C4-2B (cell line): ENCODE results near the gene MAPK14.

Experiments used
- H3K27ac ChIP-seq: fragments of 450-650 bp; 2 replicates; pipeline ENCODE4 v1.5.1; 2017
- ZFX ChIP-seq: fragments of 450-650 bp; IDR thresholded peaks from 2 replicates; pipeline ENCODE4 v1.6.1; 2017
- TF ChIP-seq, protein P1 (sequence below): fragments of 450-650 bp; conservative IDR thresholded peaks from 2 replicates; pipeline ENCODE4 v1.5.1; 2017; ENCODE audit warnings: mild to moderate bottlenecking

The MAPK14 gene

DNA sequence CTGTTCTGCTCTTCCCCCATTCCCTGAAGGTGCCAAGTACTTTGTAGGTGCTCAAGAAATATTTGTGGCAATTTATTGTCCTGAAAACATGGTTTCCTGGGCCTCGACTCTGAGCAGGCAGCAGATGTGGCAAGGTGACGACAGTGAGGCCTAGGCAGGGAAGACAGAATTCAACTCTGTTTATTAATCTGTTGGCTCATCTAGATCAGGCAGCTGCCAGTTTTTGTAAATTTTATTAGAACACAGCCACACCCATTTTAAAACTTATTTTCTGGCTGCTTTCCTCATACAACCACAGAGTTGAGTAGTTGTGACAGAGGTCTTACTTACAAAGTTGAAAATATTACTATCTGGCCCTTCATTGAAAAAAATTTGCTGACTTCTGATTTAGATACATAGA is 24.5 kb downstream of the MAPK14 start:
- TF ChIP-seq ZFX = 0 out of 2 replicates have a peak, but pooled peaks have one; percentile 15
- TF ChIP-seq, protein P1, sequence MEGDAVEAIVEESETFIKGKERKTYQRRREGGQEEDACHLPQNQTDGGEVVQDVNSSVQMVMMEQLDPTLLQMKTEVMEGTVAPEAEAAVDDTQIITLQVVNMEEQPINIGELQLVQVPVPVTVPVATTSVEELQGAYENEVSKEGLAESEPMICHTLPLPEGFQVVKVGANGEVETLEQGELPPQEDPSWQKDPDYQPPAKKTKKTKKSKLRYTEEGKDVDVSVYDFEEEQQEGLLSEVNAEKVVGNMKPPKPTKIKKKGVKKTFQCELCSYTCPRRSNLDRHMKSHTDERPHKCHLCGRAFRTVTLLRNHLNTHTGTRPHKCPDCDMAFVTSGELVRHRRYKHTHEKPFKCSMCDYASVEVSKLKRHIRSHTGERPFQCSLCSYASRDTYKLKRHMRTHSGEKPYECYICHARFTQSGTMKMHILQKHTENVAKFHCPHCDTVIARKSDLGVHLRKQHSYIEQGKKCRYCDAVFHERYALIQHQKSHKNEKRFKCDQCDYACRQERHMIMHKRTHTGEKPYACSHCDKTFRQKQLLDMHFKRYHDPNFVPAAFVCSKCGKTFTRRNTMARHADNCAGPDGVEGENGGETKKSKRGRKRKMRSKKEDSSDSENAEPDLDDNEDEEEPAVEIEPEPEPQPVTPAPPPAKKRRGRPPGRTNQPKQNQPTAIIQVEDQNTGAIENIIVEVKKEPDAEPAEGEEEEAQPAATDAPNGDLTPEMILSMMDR = no peak
- H3K27ac ChIP-seq = no peak overlapping the region

DNA sequence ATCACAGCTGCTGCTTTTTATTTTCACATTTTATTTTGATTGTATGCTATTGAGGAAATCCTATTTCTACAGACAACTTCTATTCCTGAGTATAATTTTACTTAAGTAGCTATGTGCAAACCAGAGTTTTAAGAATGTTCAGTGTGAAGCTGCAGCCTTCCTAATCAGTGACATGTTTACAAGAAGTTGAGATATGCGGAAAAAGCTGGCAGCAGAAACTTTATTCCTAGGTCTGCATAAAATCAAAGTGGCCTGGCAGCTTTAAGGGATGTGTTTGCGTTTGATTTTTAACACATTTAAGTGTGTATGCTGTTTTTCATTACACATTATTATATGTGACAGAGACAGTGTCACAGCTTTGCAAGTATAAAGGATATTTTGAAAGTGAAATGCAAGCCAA is 26.3 kb downstream of the MAPK14 start:
- TF ChIP-seq, protein P1 = no peak
- no peak for TF ChIP-seq ZFX
- H3K27ac ChIP-seq = no peak overlapping the region

DNA sequence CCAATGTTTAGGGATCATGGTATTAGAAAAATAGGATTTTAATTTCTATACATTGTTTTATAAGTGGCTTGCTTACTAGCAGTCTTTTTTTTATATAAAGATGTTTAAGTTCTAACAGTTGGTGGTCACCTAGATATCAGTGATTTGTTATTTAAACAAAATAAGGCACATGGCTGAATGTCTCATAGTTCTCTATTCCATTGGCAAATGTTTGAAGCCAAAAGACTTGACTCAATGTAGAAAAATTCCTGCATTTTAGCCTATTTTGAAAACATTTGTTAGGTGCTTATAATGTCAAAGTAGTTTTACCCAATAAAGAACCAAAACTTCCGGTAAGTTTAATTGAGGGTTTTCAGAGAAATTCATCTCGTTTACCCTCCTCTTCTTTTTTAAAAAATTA is 26.8 kb downstream of the MAPK14 start:
- TF ChIP-seq ZFX = no peak
- TF ChIP-seq, protein P1 = no peak

DNA sequence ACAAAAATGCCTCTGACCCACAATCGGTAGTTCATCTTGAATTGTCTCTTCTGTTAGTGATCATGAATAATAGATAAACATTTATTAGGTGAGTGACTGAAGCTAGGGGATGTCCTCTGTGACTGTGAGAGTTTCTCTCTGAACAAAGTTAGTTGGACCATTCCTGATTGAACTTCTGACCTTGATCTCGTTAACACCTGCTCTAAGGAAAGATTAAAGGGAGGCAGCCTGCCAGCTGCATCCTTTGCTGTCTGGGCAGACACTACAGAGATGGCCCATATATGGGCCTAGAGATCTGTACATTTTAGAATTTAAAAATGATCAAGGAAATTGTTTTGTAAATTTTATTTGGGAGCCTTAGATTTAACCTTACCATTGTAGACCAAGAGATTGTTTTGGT is 27.3 kb downstream of the MAPK14 start:
- H3K27ac ChIP-seq = no peak overlapping the region
- no peak for TF ChIP-seq ZFX
- TF ChIP-seq, protein P1 = no peak

More for the DNA sequence above, 26.8 kb downstream of the MAPK14 start:
- H3K27ac ChIP-seq = no peak overlapping the region

DNA sequence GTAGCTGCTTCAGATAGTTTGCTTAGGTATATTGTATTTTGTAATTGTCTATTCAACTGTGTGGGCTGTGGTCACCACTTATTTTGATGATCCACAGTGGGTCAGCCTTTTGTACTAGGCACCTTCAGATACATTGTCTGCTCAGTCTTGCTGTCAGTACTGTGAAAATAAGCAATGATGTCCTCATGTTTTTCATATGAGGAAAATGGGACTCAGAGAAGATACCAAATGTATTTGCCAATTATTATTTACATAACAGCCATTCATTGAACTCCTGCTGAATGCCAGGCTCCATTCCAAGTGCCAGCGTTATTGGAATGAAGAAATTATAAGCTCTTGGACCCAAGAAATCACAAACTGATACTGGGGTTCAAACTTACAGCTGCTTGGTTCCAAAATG is 28.6 kb downstream of the MAPK14 start:
- no peak overlapping the region for H3K27ac ChIP-seq
- TF ChIP-seq, protein P1 = no peak
- no peak for TF ChIP-seq ZFX

DNA sequence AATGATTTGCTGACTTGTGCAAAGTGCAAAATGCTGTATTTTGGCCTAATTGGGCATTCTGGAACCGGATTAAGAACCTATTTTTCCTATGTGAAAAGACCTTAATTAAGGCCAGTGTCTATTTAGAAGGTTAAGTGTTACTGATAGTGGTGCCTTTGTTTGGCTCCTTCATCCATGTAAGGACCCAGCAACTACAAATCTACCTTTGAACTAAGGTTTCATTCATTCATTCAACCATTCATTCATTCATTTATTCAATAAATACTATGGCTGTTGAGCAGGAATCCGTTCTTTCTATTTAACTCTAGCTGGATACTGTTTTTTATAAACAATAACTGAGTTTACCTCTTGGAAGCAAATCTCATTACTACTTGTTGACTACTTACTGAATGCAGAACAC is 33.6 kb downstream of the MAPK14 start:
- no peak overlapping the region for H3K27ac ChIP-seq
- no peak for TF ChIP-seq ZFX
- TF ChIP-seq, protein P1 = no peak

DNA sequence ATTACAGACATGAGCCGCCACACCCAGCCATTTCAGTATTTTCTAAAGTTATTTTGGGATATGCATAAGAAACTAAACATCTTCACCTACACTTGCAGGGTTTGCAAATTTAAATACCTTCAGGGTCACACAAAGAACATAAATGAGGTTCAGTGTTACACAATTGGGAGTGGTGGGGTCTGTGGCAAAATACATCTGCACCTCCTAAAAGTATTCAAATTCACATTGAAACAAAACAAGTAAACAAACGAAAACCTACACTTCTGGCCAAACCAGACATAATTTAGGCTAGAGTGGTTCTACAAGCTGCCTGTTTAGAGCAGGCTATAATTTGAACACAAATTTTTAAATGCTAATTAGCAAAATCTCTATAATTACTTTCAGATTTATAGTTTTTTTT is 34.6 kb downstream of the MAPK14 start:
- TF ChIP-seq, protein P1 = no peak
- TF ChIP-seq ZFX = no peak
- H3K27ac ChIP-seq = no peak overlapping the region
